HL-60 (cell line): ENCODE data around the gene GABARAP.

ENCODE experiments used
- CTCF ChIP-seq: IDR thresholded peaks from one replicate; pipeline ENCODE4 v1.5.1; 2011; ENCODE audit warnings: low read length, control low read depth, inconsistent platforms; ENCODE audit not compliant: insufficient read depth
- GABPA ChIP-seq: IDR thresholded peaks from 2 replicates; pipeline ENCODE4 v1.6.1; 2012; ENCODE audit warnings: low read depth
- POLR2AphosphoS5 ChIP-seq: IDR thresholded peaks from 2 replicates; pipeline ENCODE4 v1.6.1; 2012; ENCODE audit warnings: low read depth
- REST ChIP-seq: IDR thresholded peaks from 2 replicates; pipeline ENCODE4 v1.6.1; 2012; ENCODE audit warnings: low read depth; ENCODE audit not compliant: insufficient replicate concordance

- TF ChIP-seq CTCF (no peak), REST (no peak), POLR2AphosphoS5 (no peak), GABPA (no peak)
These were observed 8.6 kb downstream of the GABARAP start for GRCh38 chr17:7233701-7234082.
